NCI-H82 (cell line): ENCODE measurements around the gene EMP2.
"Not testable (repeated sequence)": the region's sequence is repeated elsewhere in the genome, so short reads cannot be mapped to it uniquely, and the experiment has no call there.

ENCODE experiments used
- DNase-seq: peaks from one replicate; lab custom pipeline; 2025; lab: John Stamatoyannopoulos, UW

The EMP2 gene

GRCh38 chr16:10578474-10579316 is 1.7 kb downstream of the EMP2 start:
- no peak for DNase-seq

DNA sequence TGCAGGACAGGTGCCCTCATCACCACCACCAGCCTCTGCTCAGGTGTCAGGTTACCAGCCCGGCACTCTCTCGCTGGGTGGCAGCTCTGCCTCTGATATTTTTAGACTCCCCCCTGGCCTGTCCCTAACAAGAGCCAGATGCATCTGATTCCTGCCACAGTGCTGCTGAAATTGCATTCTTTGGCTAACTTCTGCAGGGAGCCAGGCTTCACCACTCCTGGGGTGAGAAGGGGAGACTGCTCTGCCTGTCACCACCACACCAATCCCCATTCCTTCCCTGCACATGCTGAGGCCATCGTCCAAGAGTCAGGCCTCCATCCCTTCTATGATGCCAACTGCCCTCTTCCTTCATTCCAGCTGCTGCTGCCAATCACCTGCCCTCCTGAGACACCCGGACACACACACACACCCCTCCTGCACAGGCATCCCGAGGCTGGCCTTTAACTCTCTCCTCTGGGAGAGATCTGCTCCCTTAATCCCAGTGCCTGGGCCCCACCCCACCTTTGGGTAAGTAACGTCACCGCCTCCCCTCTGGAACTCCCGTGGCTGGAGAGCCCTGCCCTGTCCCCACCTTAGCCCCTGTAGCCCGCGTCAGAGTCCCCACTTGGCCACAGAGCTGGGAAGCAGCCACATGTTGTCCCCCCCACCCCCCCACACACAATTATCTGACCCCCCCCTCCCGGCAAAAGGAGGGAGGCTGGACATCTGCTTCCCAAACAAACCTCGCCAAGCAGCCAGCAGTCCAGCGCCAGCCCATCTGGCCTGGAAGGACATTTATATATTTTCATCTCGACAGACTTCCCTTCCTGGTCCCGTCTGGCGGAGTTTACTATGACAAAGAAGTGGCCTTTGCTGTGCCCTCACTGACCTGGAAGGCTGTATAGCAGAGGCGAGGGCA is 2.8 kb downstream of the EMP2 start:
- peak; percentile 42 for DNase-seq

GRCh38 chr16:10576390-10577304 is 3.8 kb downstream of the EMP2 start:
- DNase-seq: no peak

DNA sequence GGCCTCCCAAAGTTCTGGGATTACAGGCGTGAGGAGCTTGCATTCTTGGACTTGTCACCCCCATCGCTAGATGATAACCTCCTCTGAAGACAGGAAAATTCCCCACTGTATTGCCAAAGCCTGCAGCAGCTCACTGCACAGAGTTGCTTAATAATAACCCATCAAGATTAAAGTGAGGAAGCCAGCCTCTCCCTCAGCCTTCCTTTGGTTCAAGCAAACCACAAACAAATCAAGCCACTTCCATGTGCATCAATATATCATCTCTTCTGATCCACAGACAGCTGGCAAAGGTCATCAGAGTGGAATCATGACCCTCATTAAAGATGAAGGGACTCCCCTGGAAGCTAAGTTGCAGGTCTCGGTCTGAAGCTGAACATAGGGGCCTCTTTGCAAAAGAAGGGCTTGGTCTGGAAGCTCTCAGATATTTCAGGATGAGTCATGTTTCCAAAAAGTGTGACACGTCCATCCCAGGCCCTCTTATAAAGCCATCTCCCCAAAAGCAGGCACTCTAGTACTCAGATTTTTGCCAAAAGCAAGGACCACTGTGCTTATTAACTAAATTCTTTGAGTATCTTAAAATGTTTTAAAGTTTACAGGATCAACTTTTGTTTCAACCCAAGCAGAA is 4.8 kb downstream of the EMP2 start:
- DNase-seq: no peak

DNA sequence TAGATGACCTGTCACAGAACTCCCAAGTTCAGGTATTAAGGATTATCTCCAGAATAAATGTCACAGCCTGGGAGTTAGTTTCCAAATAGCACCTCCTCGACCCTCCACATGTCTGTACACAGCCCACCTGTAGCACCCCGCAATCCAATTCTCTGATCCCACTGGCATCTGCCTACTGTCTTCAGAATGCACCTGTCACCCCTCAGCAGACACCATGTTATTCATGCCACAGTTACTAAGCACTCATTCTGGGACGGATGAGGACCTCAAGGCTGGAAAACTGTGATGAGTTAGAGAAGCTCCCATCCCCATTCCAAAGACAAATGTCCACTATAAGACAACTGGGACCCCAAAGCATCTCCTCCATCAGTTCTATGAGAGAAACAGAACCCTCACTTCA is 7.8 kb downstream of the EMP2 start:
- DNase-seq: no peak

GRCh38 chr16:10571354-10571753 is 9.0 kb downstream of the EMP2 start:
- no peak for DNase-seq

GRCh38 chr16:10569621-10570020 is 10.8 kb downstream of the EMP2 start:
- no peak for DNase-seq

DNA sequence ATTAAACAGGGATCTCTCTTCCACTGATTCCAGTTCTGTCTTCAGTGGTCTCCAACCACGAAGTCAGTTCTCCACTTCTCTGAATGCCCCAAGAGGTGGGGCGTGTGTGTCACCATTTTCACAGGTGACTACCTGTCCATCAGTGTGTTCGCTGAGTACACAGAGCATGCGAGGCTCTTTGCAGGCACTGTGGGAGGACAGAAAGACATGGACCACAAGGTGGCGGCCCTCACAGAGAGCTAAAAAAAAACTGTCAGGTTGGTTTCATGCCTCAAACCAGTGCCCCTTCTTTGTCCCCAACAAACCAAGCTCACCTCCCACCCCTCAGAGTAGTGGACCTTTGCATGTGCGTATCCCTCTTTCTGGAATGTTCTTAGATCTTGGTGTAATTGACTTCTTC is 13.8 kb downstream of the EMP2 start:
- no peak for DNase-seq

- no peak for DNase-seq
These were observed 15.2 kb downstream of the EMP2 start for GRCh38 chr16:10565167-10565566.

GRCh38 chr16:10564591-10564990 is 15.8 kb downstream of the EMP2 start:
- no peak for DNase-seq

DNA sequence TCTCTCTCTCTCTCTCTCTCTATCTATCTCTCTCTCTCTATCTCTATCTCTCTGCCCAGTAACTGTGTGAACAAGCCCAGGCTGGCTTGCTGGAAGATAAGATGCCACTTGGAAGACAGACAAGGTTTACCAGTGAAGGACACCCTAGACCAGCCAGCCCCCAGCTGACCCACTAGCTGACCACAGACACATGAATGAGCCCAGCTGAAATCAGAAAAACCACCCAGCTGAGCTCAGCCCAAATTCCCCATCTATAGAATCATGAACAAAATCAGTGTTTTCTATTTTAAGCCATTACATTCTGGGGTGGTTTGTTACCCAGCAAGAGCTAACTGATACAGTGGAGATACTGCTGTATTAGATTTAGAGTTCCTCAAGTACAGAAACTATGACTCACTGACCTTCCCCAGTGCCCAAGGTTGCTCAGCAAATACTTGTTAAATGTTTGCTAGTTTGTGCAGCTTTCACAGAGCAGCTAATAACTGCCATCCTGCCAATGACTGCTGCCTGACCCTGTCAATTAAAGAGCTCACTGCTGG is 18.0 kb downstream of the EMP2 start:
- DNase-seq: no peak

GRCh38 chr16:10561425-10561824 is 19.0 kb downstream of the EMP2 start:
- DNase-seq: no peak

- no peak for DNase-seq
These were observed 19.4 kb downstream of the EMP2 start for GRCh38 chr16:10561001-10561400.

- DNase-seq: not testable (repeated sequence)
These were observed 20.6 kb downstream of the EMP2 start for GRCh38 chr16:10559792-10560191.

DNA sequence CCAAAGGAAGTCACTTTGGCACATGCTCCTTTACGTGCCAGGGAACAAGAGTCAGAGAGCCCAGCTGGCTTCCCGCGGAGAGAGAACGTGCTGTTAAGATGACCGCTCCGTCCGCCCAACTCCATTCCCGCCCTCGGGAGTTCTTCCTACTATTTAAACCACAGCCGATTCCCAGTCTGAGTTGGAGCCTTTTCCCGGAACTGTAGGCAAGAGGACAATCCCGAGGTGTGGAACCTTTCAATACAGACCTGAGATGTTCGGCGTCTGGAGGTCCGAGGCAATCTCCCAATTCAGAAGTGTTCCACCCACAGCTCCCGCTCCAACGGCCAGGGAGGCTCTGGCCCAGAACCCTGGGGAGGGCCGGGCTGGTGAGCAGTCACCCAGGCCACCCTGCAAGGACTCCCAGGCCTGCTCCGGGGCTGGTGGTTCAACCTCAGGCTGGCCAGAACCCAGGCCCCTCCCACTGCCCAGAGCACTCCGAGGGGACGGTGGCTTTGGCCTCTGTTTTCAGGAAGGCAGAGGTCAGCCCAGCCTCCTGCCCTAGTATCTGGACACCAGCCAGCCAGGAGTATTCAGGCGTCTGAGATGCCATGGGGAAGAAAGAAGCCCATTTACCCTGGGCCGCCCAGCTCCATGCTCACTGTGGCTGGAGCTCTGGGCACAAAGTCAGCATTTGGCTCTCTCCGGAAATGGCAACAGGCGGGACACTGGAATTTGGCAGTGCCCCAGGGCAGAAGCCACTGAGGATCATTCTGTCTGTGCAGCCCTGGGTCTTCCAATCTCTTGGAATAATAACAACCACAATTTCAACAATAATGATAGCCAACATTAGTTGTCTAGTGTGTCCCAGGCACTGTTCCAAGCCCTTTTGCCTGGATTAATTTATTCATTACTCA is 21.4 kb downstream of the EMP2 start:
- DNase-seq: no peak

GRCh38 chr16:10558305-10558704 is 22.1 kb downstream of the EMP2 start:
- no peak for DNase-seq

DNA sequence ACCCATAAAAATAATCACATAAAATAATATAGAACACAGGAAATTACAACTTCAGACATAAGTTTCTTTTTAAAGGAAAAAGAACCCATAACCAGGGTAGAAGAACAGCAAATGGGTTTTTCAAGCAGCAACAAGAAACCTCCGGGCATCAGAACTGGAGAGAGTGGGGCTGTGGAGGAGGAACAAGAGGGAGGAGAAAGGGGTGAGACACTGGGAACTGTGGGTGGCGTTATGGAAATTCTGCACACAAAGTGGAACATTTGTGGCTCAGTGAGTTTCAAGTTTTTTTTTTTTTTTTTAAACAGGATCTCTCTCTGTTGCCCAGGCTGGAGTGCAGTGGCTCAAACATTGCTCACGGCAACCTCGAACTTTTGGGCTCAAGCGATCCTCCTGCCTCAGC is 22.6 kb downstream of the EMP2 start:
- no peak for DNase-seq

GRCh38 chr16:10556236-10556635 is 24.2 kb downstream of the EMP2 start:
- no peak for DNase-seq

DNA sequence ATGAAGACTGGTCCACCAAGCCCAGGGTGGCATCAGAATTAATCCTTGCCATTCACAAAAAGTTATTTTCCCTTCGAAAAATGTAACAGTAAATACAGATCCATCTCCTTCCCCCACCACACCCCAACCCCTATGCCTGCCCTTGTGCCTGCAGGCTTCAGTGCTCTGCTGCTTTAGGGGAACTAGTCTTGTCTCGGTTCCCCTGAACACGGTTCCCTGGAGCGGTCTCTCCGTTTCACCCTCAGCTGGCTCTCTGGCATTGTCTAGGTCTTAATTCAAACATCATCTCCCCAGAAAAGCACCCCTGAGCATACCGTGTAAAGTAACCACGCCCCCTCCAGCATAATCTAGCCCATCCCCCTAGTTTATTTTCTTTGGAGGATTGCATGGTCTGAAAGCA is 25.8 kb downstream of the EMP2 start:
- no peak for DNase-seq

DNA sequence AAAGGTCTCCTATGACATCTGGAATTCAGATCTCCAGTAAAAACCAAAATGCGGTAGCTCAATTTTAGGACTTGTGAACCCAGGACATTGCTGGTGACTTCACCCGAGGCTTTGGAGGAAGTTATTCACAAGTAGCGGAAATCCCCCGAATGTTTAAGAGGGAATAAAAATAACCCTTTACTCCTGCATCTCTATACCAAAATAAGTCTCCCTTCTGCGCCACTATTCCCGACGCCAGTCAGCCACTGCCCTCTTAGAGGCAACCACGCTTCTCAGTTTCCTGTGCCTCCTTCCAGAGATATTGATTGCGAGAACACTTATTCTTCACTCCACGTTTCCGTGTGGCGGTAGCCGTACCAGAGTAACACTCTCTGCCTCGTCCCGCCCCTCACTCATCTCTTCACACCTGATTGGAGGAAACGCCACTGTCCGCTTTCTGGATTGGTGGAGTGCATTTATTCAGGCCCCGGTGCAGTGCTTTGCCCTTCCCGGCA is 27.4 kb downstream of the EMP2 start:
- peak; percentile 14 for DNase-seq
